Neutrophil (primary cell): ENCODE data around the gene ATP2B3.

Source experiments
- H3K27ac ChIP-seq: fragments of 200-600 bp; sonication (generic); 2 replicates; pipeline ENCODE4 v1.5.1; 2016; ENCODE audit warnings: mild to moderate bottlenecking, moderate library complexity
- H3K27me3 ChIP-seq: fragments of 200-600 bp; sonication (generic); 2 replicates; pipeline ENCODE4 v1.6.0; 2016; ENCODE audit warnings: mild to moderate bottlenecking
- H3K36me3 ChIP-seq: fragments of 200-600 bp; sonication (generic); 2 replicates; pipeline ENCODE4 v1.5.1; 2017
- H3K4me1 ChIP-seq, 2 experiments: fragments of 200-600 bp in 1 of 2; sonication (generic) in 1 of 2; 1 replicate in 1 of 2; 2 replicates in 1 of 2; pipeline versions ENCODE4 v1.5.1 to v1.6.1; 2013 to 2016; ENCODE audit warnings: low read depth in 1 of 2, low read length in 1 of 2, mild to moderate bottlenecking in 1 of 2, moderate library complexity in 1 of 2; ENCODE audit not compliant: control insufficient read depth in 1 of 2, insufficient read depth in 1 of 2
- H3K4me3 ChIP-seq, 2 experiments: fragments of 200-600 bp in 1 of 2; sonication (generic) in 1 of 2; 1 replicate in 1 of 2; 2 replicates in 1 of 2; pipeline ENCODE4 v1.5.1; 2013 to 2016; ENCODE audit warnings: low read depth in 1 of 2, low read length in 1 of 2, mild to moderate bottlenecking in 1 of 2, moderate library complexity in 1 of 2
- H3K9me3 ChIP-seq: fragments of 200-600 bp; sonication (generic); 2 replicates; pipeline ENCODE4 v1.5.1; 2016
- TF ChIP-seq, protein P1 (sequence below): fragments of 200-600 bp; sonication (generic); IDR thresholded peaks from 2 replicates; pipeline ENCODE4 v1.5.1; 2016; ENCODE audit warnings: antibody characterized with exemption

Gene ATP2B3

DNA sequence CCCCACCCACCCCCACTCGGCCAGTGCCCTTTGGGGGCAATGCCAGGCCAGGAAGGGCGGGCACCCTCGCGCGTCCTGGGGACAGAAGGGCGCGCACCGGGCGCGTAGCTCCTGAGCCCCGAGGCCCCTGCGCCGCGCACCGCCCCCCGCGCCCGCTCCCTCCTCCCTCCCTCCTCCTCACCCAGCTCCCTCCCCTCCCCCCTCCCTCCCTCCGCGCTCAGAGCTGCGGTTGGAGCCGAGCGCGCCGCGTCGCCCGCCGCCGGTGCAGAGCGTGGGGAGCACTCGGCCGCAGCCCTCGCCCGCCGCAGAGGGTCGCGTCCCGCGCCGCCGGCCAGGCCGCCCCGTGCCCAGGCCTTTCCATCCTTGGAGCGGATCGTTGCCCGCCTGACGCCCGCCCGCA lies at the start of gene ATP2B3:
ATP2B3 (plus strand) TSS at position 220 of the 400 bp plus-strand sequence. CDS start 18,606 bp downstream, outside the sequence.
- H3K9me3 ChIP-seq, result no peaks in the 10 kb centered on the region
- H3K36me3 ChIP-seq, result no peaks in the 10 kb centered on the region
- no peaks in the 10 kb centered on the region for H3K4me1 ChIP-seq
- H3K4me3 ChIP-seq, result no peak within 1 kb of the TSS
- TF ChIP-seq, protein P1, sequence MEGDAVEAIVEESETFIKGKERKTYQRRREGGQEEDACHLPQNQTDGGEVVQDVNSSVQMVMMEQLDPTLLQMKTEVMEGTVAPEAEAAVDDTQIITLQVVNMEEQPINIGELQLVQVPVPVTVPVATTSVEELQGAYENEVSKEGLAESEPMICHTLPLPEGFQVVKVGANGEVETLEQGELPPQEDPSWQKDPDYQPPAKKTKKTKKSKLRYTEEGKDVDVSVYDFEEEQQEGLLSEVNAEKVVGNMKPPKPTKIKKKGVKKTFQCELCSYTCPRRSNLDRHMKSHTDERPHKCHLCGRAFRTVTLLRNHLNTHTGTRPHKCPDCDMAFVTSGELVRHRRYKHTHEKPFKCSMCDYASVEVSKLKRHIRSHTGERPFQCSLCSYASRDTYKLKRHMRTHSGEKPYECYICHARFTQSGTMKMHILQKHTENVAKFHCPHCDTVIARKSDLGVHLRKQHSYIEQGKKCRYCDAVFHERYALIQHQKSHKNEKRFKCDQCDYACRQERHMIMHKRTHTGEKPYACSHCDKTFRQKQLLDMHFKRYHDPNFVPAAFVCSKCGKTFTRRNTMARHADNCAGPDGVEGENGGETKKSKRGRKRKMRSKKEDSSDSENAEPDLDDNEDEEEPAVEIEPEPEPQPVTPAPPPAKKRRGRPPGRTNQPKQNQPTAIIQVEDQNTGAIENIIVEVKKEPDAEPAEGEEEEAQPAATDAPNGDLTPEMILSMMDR, result no peak
- peaks cover 72% of the 10 kb centered on the region for H3K27me3 ChIP-seq
- H3K27ac ChIP-seq, result no peak within 1 kb of the TSS

DNA sequence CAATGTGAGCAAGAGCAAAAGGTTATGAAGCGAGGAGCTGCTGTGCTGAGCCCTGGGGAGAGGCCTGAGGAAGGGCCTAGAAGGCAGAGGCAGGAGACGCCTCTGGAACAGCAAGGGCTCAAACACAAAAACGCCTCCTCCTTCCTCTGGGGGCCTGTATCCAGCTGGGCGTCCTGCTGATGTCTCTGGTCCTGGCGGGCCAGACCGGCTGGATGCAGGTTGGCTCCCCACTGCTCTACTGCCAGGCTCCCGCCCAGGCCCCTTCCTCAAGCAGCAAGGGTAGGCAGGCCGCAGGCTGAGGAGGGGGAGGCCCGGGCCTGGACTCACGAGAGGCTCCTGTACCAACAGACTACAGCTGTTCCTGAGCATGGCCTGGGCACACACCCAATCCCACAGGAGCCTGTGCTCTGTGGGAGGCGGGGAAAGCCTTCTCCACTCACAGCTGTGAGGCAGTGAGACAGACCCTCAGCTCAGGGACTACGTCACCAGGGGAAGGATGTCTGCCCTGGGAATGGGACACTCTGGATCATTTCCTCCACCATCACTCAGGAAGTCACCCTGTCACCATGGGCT lies 49.3 kb upstream of the ATP2B3 start:
- H3K4me1 ChIP-seq, result peaks cover 6 to 15% of the 10 kb centered on the region in 2 experiments
- H3K36me3 ChIP-seq, result no peaks in the 10 kb centered on the region
- H3K27ac ChIP-seq, result no peak overlapping the region
- no peak overlapping the region for H3K4me3 ChIP-seq
- no peaks in the 10 kb centered on the region for H3K9me3 ChIP-seq
- TF ChIP-seq, protein P1, result no peak
- no peaks in the 10 kb centered on the region for H3K27me3 ChIP-seq

DNA sequence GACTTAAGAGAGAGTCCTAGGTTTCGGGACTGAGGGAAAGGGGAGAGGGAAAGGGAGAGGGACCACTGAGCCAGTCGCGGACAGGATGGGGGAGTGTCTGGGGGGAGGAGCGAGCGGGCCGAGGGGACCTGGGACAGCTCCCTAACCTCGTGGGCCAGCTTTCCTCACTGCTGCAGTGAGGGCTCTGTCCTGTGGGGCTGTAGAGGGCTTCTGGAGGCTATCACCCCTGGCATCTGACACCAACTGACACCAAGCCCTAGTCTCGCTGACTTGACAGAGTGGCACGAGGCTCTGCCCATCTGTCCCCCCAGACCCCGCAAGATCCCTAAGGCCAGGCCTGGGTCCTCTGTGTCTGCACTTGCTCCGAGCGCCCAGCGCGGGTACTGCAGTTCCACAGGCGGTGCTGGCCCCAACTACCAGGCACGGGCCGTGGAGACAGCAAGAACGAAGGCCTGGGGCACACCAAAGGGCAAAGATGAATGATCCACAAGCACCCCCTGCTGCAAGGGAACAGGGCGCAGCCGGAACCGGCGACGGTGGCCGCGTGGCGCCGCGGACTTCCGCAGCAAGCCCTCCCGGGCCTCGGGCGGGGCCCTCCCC lies 47.5 kb upstream of the ATP2B3 start:
- peak overlapping the region; percentile 63 for H3K27ac ChIP-seq
- H3K27me3 ChIP-seq, result peaks cover 16% of the 10 kb centered on the region
- no peaks in the 10 kb centered on the region for H3K9me3 ChIP-seq
- H3K4me1 ChIP-seq, result peaks cover 6 to 15% of the 10 kb centered on the region in 2 experiments
- TF ChIP-seq, protein P1, result no peak
- H3K4me3 ChIP-seq, result peak overlapping the region; percentile 68 to 76
- H3K36me3 ChIP-seq, result no peaks in the 10 kb centered on the region

DNA sequence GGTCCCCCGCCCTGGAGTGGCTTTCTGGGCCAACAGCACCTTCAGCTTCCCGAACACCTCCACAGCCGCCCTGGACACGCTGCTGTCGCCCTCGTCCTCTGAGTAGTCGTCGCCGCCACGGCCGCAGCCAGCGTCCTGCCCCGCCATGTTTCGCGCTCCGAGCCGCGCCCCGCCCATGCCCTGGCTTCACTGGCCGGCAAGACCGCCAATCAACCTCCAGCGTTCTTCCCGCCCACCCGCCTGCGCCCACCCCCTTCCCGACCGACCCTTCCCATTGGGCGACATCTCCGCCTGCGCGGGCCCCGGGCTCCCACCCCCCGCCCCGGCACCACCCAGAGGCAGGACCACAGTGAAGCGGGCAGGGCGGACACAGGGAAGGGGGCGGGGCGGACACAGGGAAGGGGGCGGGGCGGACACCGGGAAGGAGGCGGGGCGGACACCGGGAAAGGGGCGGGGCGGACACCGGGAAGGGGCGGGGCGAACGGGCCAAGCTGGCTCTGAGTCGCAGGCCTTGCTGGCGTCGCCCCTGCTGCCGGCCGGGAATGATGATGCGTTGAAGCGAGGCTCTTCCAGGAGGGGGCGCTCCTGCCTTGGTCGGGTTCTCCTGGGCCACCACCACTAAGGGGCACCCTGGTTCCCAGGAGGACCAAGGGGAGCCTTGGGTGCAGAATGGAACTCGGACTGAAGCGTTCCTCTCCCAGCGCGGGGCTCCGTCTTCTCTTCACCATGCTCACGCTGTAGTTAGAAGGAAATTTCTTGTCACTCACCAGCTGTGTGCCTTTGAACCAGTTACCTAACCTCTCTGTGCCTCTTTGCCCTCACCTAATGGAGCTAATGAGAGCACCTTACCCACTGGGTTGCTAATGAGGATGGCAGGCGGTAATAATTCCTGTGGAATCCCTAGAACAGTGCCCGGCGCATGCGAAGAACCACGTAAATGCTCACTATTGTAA lies 46.8 kb upstream of the ATP2B3 start, which contains the start of gene HAUS7:
HAUS7 (minus strand) TSS at position 166 of the 953 bp plus-strand sequence; CDS start at position 147, 19 bp downstream.
- Histone ChIP-seq H3K9me3 (no peaks in the 10 kb centered on the region), H3K27ac (peak within 1 kb of the TSS; percentile 63), H3K4me3 (peak within 1 kb of the TSS; percentile 68 to 76), H3K36me3 (no peaks in the 10 kb centered on the region), H3K27me3 (peaks cover 23% of the 10 kb centered on the region), H3K4me1 (peaks cover 6 to 15% of the 10 kb centered on the region in 2 experiments)
- TF ChIP-seq, protein P1, result peak; percentile 74

DNA sequence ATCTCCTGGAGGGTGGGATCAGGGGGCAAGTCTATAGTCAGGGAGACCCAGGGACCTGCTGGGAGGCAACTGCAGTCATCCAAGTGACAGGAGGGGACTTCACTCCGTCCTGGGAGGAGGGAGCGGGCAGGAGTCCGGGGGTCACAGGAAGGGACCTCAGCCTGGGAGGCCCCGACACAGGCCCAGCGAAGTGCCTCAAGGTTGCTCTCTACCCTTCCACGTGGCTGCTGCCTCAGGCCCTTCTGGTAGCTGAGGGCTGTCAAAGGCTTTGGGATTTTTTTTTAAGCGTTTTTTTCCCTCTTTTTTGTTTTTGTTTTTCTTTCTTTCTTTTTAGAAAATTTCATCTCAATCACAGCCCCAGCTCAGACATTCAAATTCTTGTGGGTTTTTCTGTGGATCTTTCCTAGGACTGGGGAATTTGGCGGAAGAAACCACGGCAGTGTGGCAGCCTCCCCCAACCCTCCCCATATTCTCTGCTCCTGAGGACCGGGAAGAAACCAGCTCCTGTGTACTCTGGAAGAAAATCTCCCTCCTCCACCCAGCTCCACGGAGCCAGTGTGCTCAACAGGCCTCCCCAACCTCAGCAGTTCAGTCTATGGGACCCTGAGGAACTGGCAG lies 45.7 kb upstream of the ATP2B3 start:
- H3K9me3 ChIP-seq, result no peaks in the 10 kb centered on the region
- peaks cover 34% of the 10 kb centered on the region for H3K27me3 ChIP-seq
- H3K36me3 ChIP-seq, result no peaks in the 10 kb centered on the region
- H3K4me1 ChIP-seq, result peaks cover 6 to 15% of the 10 kb centered on the region in 2 experiments
- H3K27ac ChIP-seq, result no peak overlapping the region
- H3K4me3 ChIP-seq, result no peak overlapping the region
- TF ChIP-seq, protein P1, result no peak
